ENCODE measurements around the gene SKI. TPM values are rescaled to one million over a fixed set of nuclear protein-coding genes. Genes with fewer than 3 reads are reported as not detected.

The SKI gene
- total and polyA plus RNA-seq, 2 of the 8 experiments (the other 6 are each of a cell fraction or from before 2014, with no cell fraction given): 8.3 to 87.6 TPM

DNA sequence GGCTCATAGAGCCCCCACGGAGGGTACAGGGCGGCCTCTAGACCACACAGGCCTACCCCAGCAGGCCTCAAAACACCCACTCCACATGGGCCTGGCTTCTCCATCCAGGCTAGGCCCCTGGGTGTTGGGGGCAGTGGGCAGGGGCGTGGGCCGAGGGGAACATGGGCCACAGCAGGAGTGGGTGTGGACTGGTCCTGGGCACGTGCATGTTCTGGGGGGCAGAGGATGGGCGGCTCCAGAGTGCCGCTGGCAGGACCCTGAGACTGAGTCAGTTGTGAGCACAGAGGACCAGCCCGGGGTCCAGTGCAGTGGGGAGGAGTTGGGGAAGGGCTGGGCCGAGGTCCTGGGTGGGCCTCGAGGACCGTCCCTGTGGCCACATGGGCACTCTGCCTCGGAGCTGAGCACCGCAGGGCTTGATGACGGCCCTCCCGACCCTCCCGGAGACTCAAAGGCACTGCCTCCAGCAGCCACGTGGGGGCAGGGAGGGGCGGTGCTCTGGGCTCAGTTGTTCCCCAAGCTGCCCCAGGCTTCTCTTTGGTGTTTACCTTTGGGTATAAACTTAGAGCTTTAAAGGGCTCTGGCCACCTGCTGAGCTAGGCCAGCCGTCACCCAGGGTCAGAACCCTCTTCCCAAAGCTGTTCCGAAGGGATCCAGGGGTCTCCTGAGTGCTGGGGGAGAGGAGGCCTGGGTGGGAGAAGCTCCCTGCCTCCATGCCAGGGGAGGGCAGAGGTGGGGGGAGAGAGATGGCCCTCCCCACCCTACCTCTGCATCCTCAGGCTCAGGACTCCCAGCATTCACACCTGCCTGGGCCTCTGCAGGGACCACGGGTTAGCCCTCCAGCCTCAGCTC, 83.3 kb downstream of the SKI start (continued):
- TF ChIP-seq CTCF (IDR thresholded peaks at IDR 0.05; ENCODE audit: control extremely low read depth in 1 of 3, insufficient read depth in 1 of 3, low read depth in 1 of 3, low read length in 3 of 3) (peak in 2 of 3 experiments; percentile 53 to 65; a peak in 3 of 4 replicates), RAD21 (IDR thresholded peaks at IDR 0.05 in 1 of 2, conservative IDR thresholded peaks at IDR 0.05 in 1 of 2; ENCODE audit: low read depth in 2 of 2, low read length in 2 of 2) (peak; percentile 47 to 58; a peak in 3 of 4 replicates), BRCA1 (IDR thresholded peaks at IDR 0.05; ENCODE audit: low read depth, low read length) (no peak), JUND (IDR thresholded peaks at IDR 0.05; ENCODE audit: low read length) (no peak), USF2 (IDR thresholded peaks at IDR 0.05; ENCODE audit: low read length) (peak; percentile 17; the same call in 1 of the 2 replicates)

Measured in H1 (cell line).